Heart left ventricle (tissue), 16 donors: ENCODE measurements around the gene C8B. TPM values are rescaled to one million over a fixed set of nuclear protein-coding genes. Genes with fewer than 3 reads are reported as not detected.

Experiments used
- ATAC-seq, 4 donors: fragments of 200-7000 bp; cut with Tn5 transposase; one replicate each; pipeline ENCODE4 v1.9.1; 2020 to 2022; ENCODE audit warnings: moderate library complexity in 4 of 4, mild to moderate bottlenecking in 3 of 4, moderate number of reproducible peaks in 1 of 4
- DNase-seq, 5 donors: peaks; one replicate each; pipeline ENCODE4 v3.0.0-alpha.2; 2020
- H3K27ac ChIP-seq, 12 donors: fragments of 200-600 bp; sonication (generic) in 4 of 12; one replicate each; pipeline versions ENCODE4 v1.5.0 to v1.8.0; 2016 to 2022; ENCODE audit warnings: mild to moderate bottlenecking in 2 of 12
- H3K27me3 ChIP-seq, 9 donors: fragments of 200-600 bp; sonication (generic) in 2 of 9; one replicate each; pipeline versions ENCODE4 v1.5.1 to v1.8.0; 2016 to 2022; ENCODE audit warnings: mild to moderate bottlenecking in 3 of 9
- H3K36me3 ChIP-seq, 9 donors: fragments of 200-600 bp; sonication (generic) in 2 of 9; one replicate each; pipeline versions ENCODE4 v1.5.0 to v1.8.0; 2018 to 2022; ENCODE audit warnings: mild to moderate bottlenecking in 2 of 9
- H3K4me1 ChIP-seq, 12 donors: fragments of 200-600 bp; sonication (generic) in 4 of 12; one replicate each; pipeline versions ENCODE4 v1.5.0 to v1.8.0; 2016 to 2022; ENCODE audit warnings: mild to moderate bottlenecking in 3 of 12
- H3K4me3 ChIP-seq, 12 donors: fragments of 200-600 bp; sonication (generic) in 4 of 12; one replicate each; pipeline versions ENCODE4 v1.5.0 to v1.8.0; 2017 to 2022; ENCODE audit warnings: mild to moderate bottlenecking in 9 of 12, moderate library complexity in 4 of 12
- H3K9me3 ChIP-seq, 12 donors: fragments of 200-600 bp; sonication (generic) in 4 of 12; one replicate each; pipeline versions ENCODE4 v1.5.0 to v1.8.0; 2016 to 2022; ENCODE audit warnings: mild to moderate bottlenecking in 1 of 12
- POLR2A ChIP-seq, 2 donors: fragments of 450-650 bp; IDR thresholded peaks; one replicate each; pipeline ENCODE4 v1.6.1; 2017; ENCODE audit warnings: antibody characterized with exemption in 2 of 2, mild to moderate bottlenecking in 2 of 2, moderate library complexity in 2 of 2
- whole genome bisulfite sequencing, 4 donors: extraction: QIAGEN DNeasy Blood & Tissue Kit in 2 of 4; methylation state at CpG; one replicate each; pipeline versions ENCODE4 v1.1.5 to v1.1.7; 2013 to 2018; 5-methylcytosine and 5-hydroxymethylcytosine counted together
- intact Hi-C, 10 donors: fragments of 100-400 bp; cut with DNase I; formaldehyde crosslinking; loops; one replicate each; pipeline versions ENCODE4 v1.11.1 to v1.14.2; 2022
- polyA plus RNA-seq, 2 donors: library from polyadenylated mRNA; stranded (reverse); fragments of 200-250 nt; gene quantifications; one replicate each; pipeline ENCODE4 v1.2.3, GENCODE V29; 2013
- total RNA-seq, 9 donors: library from RNA; depleted of rRNA in 2 of 9; stranded (reverse); fragments of >200 nt in 2 of 9; fragmentation: NEBNext Ultra II Directional in 3 of 9; extraction: Animal tissue kit (Norgen Biotek cat#: 25700) in 3 of 9; gene quantifications; one replicate each; pipeline versions ENCODE4 v1.1.0 to v1.2.4, GENCODE V29; 2016 to 2023
- TF ChIP-seq, protein P1 (sequence below), 12 donors: fragments of 200-600 bp; sonication (generic) in 4 of 12; IDR thresholded peaks; one replicate each; pipeline versions ENCODE4 v1.5.0 to v1.8.0; 2018 to 2022; ENCODE audit warnings: antibody characterized with exemption in 12 of 12, mild to moderate bottlenecking in 5 of 12
- donor health status: ischemic (EF 13 %, LVEDD 7.1; RV severe dilation, severe dysfunction).
- donor health status: healthy with polysubstance abuse.
- donor health status: DM: no; HTN: yes; CAD: no.
- donor health status: DM: no; HTN: no; CAD: no.
- donor health status: ischemic (EF 25% LVEDD 6.9; RV normal size, moderate dysfunction).
- donor health status: ischemic (EF 25% LVEDD 5.7; RV mildly dilated, moderate dysfunction).
- donor health status: healthy.
- donor health status: DM: yes; HTN: yes; CAD: no.
- donor health status: ischemic (EF 35%, LVEDD 5.7; RV mildly dilated, moderate dysfunction).
- donor health status: nonischemic (EF 11% LVEDD 7.7; RV severe dilation, severe dysfunction).
- donor health status: DM: yes; HTN: yes; CAD: no.
- donor health status: PGD.
- donor health status: ischemic (EF 29% LVEDD 5.4; RV normal size, mild dysfunction).
- donor health status: nonischemic (EF 23%, LVEDD 6.1; RV moderate dilation, normal function).

The C8B gene
- total and polyA plus RNA-seq, 11 donors = not detected

DNA sequence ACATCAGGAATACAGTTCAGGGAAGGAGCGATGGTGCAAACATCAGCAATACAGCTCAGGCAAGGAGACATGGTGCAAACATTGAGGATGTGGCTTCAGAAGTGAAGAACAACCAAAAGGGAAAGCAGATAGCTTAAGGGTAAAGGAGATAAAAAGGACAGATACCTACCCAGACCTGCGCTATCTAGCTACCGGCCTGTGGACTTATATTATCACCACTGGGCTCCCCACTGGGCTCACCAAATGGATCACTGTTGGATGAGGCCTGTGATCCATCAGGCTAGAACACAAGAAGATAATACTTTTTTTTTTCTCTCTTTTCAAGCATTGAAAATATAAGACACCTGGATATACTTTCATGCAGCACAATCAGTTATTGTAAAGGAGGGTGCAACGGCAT lies 44.7 kb upstream of the C8B start:
- TF ChIP-seq, protein P1, sequence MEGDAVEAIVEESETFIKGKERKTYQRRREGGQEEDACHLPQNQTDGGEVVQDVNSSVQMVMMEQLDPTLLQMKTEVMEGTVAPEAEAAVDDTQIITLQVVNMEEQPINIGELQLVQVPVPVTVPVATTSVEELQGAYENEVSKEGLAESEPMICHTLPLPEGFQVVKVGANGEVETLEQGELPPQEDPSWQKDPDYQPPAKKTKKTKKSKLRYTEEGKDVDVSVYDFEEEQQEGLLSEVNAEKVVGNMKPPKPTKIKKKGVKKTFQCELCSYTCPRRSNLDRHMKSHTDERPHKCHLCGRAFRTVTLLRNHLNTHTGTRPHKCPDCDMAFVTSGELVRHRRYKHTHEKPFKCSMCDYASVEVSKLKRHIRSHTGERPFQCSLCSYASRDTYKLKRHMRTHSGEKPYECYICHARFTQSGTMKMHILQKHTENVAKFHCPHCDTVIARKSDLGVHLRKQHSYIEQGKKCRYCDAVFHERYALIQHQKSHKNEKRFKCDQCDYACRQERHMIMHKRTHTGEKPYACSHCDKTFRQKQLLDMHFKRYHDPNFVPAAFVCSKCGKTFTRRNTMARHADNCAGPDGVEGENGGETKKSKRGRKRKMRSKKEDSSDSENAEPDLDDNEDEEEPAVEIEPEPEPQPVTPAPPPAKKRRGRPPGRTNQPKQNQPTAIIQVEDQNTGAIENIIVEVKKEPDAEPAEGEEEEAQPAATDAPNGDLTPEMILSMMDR (IDR thresholded peaks at IDR 0.05) = no peak
- TF ChIP-seq POLR2A (IDR thresholded peaks at IDR 0.05) = no peak
- intact Hi-C loops = no loop called here
- 86 to 89% (median 89%) methylated on average over 4 of the region's 4 CpGs for WGBS, 4 donors

DNA sequence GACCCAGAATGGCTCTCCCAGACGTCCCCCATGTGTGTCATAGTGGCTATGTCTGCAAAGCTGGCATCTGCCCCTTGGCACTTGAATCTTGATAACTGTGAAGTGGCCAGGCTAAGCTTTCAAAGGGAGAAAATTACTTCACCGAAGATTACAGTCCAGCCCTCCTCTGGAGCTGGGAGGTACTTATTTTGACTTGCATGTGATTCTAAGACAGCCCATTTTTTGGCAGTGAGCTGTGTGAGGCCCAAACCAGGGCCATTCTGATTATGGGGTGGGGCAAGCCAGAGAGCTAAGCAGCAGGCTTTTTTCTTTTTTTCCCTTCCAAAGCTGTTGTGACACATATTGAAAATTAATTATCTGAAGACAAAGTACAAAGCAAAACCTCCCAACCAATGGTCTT lies 42.1 kb upstream of the C8B start:
- intact Hi-C loops = no loop called here
- WGBS, 4 donors = 23 to 37% (median 28%) methylated on average over 2 of the region's 2 CpGs
- peak in 3 of 4 donors; percentile 22 to 68 (median 64) for ATAC-seq

More for the DNA sequence above, 44.7 kb upstream of the C8B start:
- Histone ChIP-seq H3K36me3 (no peaks in the 10 kb centered on the region), H3K27me3 (no peaks in the 10 kb centered on the region), H3K4me1 (peaks cover 0 to 33% (median 6%) of the 10 kb centered on the region in 12 donors), H3K4me3 (no peak overlapping the region), H3K9me3 (no peaks in the 10 kb centered on the region), H3K27ac (no peak overlapping the region)
- ATAC-seq (no peak), DNase-seq (no peak)

DNA sequence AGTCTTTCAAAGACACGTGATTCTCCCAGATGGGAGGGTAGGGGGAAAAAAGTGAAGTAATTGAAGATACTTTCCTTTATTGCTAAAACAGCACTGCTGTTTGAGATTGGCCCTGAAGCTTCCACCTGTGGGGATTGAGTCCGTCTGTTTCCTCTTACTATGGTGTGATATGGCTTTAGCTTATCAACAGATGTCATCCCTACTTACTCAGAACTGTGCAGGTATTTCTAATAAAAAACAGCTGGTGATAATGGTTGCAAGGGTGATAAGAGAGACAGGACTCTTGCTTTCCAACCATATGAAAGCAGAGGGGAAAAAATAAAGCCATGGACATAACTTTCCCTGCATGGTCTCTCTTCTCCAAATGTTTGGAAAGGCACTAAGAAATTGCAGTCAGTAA lies 41.7 kb upstream of the C8B start:
- H3K4me3 ChIP-seq = no peak overlapping the region
- intact Hi-C loops = no loop called here
- ATAC-seq = no peak
- DNase-seq = no peak
- H3K9me3 ChIP-seq = no peaks in the 10 kb centered on the region
- H3K36me3 ChIP-seq = no peaks in the 10 kb centered on the region
- peaks cover 0 to 19% (median 4%) of the 10 kb centered on the region in 12 donors for H3K4me1 ChIP-seq
- TF ChIP-seq POLR2A (IDR thresholded peaks at IDR 0.05) = no peak
- TF ChIP-seq, protein P1 (IDR thresholded peaks at IDR 0.05) = no peak
- no peak overlapping the region for H3K27ac ChIP-seq
- WGBS, 4 donors = 63 to 70% (median 64%) methylated on average over 2 of the region's 2 CpGs
- no peaks in the 10 kb centered on the region for H3K27me3 ChIP-seq

More for the DNA sequence above, 42.1 kb upstream of the C8B start:
- peak in 1 of 5 donors; percentile 11 for DNase-seq
- TF ChIP-seq POLR2A (IDR thresholded peaks at IDR 0.05) = no peak
- TF ChIP-seq, protein P1 (IDR thresholded peaks at IDR 0.05) = no peak
- no peak overlapping the region for H3K27ac ChIP-seq
- H3K9me3 ChIP-seq = no peaks in the 10 kb centered on the region
- H3K4me3 ChIP-seq = no peak overlapping the region
- H3K27me3 ChIP-seq = no peaks in the 10 kb centered on the region
- H3K4me1 ChIP-seq = peaks cover 0 to 24% (median 6%) of the 10 kb centered on the region in 12 donors
- H3K36me3 ChIP-seq = no peaks in the 10 kb centered on the region

DNA sequence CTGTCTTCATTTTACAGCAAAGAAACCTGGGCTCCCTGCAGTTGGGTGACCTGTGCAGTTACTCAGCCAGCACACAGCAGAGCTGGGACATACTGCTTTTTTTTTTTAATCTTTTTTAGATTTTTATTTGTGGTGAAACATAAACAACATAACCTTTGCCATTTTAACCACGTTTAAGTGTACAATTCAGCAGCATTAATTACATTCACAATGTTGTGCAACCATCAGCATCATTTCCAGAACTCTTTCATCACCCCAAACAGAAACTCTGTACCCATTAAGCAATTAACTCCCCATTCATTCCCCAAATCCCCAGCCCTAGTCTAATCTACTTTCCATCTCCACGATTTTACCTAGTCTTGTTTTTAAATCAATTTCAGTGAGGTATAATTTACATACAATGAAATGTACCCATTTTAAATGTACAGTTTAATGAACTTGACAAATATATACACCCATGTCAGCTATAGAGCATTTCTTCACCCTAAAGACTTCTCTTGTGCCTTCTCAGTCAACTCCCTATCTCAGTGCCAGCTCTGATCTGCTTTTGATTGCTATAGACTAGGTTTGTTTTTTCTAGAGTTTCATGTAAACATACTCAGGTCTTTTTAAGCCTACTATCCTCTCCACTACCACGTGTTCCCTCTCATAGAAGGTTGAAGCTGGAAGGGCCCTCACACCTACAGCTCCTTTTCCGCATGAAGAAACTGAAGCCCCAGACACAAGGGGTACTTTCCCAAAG lies 37.8 kb upstream of the C8B start:
- Histone ChIP-seq H3K27me3 (no peaks in the 10 kb centered on the region), H3K9me3 (no peaks in the 10 kb centered on the region), H3K36me3 (no peaks in the 10 kb centered on the region), H3K27ac (no peak overlapping the region), H3K4me1 (peaks cover 0 to 16% (median 3%) of the 10 kb centered on the region in 12 donors), H3K4me3 (no peak overlapping the region)
- no peak for ATAC-seq
- no peak for DNase-seq
- 72 to 77% (median 76%) methylated on average over 4 of the region's 4 CpGs for WGBS, 4 donors
- intact Hi-C loops = no loop called here
- TF ChIP-seq POLR2A (IDR thresholded peaks at IDR 0.05) = no peak
- TF ChIP-seq, protein P1 (IDR thresholded peaks at IDR 0.05) = no peak
